Fibroblast of skin of left quadriceps (primary cell): ENCODE measurements around the gene PPP1R15B.
A peak's percentile ranks its signal among the peaks of the same experiment; 100 is the strongest.

ENCODE experiments used
- DNase-seq, 2 experiments: peaks; one replicate each; pipeline ENCODE4 v3.0.0-alpha.2; 2013; ENCODE audit warnings: low read depth in 2 of 2

PPP1R15B gene

DNA sequence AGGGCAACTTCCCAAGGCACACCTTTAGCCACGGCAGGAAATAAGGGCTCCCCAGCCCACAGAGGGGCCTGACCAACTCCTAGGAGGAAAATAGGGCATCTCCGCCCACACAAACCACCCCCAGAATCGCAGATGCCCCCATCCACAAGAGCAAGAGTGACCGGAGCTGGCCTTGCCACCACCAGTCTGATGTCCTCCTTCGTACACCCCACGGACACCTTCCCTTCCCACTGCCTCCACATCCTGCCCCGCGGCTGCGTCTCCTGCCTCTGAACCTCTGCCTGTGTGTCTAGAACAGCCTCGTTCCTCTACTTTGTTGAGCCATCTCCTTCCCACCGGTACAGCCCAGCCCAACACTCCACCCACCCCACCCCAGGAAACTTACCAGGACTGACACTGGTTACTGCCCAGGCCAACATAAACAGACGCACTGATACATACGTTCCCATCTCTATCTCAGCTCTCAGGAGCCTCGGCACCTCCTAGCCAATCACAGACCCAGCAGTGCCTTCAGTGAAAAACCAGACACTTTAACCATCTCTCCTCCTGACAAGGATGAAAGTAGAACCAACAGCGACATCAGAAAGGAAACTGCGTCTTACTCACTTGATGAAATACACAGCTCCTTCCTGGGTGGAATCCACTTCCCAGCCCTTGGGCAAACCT is 44.3 kb downstream of the PPP1R15B start:
- no peak for DNase-seq

DNA sequence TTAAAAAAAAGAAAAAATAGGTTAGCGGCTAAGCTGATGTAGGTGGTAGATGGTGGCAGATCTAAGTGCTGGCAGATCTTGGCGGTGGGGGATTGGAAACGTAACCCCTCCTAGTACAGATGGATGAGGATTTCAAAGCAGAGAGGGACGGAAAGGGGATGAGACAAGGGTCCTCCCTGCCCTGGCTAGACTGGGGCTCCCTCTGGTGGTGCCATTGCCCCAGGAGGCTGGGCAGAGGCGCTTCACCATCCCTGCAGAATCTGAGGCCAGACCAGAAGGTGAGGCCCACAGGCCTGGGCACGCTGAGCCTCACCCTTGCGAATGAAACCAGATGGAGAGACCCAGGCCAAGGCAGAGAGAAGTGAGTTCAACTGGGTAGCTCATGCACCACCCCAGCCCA is 44.9 kb downstream of the PPP1R15B start:
- no peak for DNase-seq

DNA sequence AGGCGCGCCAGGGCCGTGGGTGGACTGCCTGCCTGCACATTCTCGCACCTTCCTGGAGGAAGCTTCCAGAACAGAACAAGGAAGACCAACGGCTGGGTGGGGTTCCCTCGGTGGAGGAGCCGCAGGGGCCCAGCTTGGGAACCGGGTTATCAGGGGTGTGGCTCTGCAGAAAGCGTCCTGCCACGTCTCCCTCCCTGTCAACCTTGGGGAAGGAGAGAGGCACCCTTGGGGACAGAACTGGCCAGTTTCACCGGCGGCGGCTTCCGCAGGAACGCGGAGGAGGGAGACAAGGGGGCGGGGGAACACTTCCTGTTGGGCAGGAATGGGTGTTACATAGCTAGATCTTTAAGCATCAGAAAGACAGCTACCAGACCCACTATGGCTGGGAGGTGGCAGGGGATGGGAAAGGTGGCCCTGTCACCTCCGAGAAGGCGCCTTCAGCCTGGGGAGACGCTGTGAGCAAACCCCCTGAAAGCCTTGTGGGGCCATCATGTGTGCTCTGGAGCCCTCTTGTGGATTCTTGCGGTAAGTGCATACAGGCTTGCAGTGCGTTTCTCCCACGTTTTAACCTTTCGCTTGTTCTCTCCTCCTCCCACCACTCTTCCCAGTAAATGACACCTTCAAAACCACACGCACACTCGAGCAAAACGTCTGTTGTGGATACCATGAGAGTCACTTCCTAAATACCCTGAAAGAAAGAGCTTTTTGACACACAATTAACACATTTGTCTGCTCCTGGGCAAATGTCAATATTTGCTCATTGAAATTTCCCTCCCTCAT is 48.1 kb downstream of the PPP1R15B start:
- peak in 1 of 2 experiments; percentile 37 for DNase-seq

DNA sequence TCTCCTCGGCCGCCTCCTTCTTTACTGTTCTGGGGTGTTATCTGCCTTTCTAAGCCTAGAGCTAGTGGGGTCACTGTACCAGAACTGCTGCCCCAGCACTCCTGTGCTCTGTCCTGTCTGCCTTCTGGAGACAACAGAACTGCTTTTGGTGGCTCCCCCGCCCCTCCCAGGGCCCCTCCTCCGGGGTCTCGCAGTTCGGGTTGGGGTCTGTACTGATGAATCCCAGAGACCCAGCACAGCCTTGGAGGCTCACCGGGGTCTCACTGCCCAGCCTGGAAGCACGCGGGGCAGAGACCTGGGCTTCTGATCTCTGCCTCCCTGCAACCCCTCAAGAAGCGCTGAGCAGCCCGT is 48.7 kb downstream of the PPP1R15B start:
- no peak for DNase-seq

DNA sequence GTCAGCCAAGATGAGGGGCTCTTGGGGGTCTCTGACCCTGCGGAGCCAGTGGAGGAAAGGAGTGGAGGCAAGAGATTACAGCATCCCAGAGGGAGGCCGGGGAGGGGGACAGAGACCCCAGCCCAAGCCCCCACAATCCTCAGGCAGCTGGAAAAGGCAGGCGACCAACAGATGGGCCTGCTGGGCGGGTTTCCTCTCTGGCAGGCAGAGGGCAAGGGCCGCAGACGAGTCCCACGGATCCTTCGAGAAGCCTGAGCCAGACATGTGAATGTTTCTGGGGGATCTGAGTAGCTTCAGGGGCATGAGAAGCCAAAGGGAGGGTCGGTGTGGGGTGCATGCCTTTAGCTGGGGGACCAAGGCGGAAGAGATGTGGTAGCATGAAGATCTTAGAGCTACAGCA is 49.8 kb downstream of the PPP1R15B start:
- no peak for DNase-seq

DNA sequence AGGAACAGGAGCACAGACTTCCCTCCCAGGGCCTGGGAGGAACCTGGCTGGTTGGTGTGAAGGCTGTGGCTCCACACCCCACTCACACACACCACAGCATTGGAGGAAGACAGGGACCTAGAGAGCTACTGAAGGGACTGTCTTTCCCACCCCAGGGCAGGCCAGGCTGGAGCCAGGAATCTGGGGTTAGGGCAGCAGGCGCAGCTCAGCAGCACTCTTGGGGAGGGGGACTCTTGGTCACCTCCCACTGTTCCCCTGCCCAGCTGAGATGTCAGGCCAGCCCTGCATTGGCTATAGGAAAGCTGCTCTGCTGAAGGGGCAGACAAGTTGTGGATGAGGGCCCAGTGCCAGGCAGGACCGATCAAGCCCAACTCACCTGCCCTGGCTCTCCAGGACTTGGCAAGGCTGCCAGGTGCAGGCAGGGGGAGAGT is 50.3 kb downstream of the PPP1R15B start:
- DNase-seq, result no peak

DNA sequence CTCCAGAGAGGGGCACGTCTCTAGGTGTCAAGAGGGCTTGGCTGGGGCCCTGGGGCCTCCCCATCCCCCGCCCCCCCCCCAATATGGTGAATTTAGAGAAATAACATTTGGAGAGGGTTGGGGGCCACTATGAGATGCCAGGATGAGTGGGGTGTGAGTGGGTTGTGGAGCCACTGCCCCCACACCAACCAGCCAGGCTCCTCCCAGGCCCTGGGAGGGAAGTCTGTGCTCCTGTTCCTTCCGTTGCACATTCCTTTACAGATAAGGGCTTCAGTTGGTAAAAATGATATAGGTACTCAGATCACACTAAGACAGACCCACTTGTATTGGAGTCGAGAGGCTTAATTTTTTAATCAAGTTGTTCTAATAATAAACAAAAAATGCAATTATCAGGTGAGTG is 51.3 kb downstream of the PPP1R15B start:
- no peak for DNase-seq

DNA sequence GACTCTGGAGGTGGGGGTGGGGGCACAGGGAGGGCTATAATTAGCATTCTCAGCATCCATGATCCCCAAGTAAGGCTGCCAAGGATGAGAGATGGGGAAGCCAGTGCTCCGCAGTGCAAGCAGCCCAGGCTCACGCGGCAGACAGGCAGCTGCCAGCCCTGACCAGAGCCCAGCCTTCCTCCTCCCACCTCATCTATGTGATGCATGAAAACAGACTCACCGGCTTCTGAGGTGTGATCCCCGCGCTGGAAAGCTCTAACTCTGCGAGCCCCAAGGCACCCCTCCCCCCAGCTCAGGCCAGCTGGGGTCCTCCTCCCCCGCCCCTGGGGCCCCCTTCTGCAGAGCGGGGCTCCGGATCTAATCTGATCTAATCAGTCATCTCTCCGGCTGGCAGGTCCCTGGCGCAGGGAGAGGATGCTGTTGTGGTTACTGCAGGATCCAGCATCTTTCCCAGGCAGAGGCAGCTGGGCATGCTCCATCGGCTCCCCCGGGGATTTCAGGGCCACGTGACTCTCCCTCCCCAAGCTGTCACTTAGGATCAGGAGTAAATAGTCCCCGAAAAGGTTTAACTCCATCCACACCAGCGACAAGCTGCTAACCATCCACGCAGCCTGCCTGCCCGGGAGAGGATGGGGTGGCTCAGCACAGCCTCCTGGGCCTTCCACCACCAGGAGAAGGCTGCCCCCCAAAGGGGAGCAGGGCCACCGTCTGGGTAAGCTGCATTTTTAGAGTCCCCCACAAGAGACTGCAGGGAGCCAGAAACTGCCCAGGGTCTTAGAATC is 52.0 kb downstream of the PPP1R15B start, which contains the start of gene PLEKHA6:
PLEKHA6 (minus strand) TSS at position 456 of the 782 bp plus-strand sequence. CDS start 86,202 bp downstream, outside the sequence.
- peak; percentile 26 to 29 for DNase-seq

DNA sequence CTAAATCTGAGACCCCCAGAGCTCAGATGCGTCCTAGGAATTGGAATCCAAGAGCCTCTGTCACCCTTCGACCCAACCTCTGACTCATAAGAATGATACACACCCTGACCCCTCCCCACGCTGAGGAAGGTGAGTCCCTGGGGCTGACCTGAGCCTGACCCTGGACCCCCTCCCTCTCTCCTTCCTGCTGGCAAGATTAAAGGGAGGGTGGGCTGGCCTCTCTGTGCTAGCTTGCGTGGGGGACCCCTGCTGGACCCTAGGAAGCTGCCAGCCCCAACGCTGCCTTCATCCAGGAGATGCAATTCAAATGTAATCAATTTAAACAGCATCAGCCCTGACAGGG is 52.5 kb downstream of the PPP1R15B start:
- no peak for DNase-seq

DNA sequence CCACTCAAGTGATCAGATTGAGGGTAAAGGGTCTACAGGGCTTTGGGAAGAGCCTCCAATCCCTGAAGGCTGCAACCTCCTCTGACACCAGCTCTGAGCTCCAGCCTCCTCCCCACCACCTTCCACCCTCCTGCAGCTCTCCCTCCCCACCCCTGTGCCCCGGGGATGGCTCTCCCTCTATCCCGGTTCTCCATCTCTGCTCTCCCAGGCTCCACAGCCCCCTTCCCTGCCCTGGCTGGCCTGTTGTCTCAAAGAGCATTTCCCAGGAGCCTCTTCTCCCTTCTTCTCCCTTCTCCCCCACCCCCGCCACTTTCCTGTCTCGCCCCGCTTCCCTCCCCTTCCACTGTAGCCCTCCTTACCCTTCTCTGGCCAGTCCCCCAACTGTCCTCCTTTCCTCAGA is 53.0 kb downstream of the PPP1R15B start:
- DNase-seq, result no peak

DNA sequence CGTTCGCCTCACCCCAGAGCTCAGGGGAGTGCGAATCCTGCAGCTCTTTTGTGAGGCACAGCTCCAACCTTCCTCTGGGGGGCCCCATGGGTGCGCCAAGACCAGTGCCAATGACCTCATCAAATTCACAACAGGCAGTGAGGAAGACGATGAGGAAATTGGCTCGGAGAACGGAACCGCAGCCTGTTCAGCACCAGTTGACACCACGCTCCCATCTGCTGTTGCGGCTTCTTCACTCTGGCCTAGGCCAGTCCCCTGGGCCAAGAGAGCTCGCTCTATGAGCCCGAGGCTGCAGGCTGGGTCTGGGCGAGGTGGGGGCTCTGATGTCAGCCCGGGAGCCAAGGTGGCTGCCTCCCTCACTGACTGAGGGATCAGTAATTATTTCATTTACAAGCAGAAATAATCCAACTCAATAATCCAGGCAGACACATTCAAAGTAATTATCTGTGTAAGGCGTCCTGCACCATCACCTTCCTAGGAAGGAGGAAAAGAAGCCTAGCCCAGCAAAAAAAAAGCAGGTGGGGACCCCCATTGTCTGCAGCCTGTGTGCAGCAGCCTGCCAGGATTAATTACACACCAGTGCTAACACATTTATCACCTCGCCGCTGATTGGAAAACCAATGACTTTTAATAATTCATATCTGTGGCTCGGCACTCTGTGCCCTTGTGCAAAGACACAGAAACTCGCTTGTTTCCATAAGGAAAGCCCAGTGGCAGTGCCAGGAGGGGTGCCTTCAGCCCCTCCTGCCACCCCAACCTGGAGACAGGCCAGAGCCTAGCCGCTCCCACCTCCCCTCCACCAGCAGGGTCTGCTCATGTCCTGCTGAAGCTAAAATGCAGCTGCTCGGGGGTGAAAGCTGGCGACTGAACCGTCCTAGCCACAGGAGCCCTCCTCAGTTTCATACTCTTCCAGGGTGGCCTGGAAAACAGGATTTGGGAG is 53.8 kb downstream of the PPP1R15B start:
- no peak for DNase-seq

DNA sequence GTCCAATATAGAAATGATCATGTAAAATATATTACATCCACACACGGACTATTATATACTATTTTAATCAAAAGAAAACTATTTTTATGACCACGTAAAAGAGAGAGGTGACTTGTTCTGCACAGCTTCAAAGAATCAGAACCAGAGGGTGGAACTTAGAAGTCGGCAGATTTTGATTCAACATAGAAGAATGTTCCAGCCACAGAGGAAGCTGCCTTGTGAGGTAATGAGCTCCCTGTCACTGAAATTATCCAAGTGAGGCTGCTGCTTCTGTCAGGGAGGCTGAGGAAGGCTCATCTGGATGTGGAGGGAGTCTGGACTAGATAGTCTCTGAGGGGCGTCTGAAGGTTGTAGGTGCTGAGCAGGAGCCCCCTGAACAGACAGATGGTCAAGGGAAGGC is 54.6 kb downstream of the PPP1R15B start:
- no peak for DNase-seq

DNA sequence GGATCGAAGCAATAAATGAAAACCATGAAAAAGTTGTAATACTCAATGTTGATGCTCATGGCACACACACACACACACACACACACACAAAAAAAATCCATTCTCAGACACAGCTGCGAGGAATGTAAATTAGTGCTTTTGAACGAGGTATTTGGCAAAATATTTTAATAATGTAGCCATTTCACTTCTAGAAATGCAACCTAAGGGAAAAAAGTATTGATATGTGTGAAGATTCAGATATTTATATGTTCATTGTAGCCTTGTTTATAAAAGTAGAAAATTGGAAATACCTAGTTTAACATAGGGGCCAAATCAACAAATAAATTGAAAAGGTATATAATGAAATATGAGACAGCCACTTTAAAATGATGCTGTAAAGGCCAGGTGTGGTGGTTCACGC is 55.7 kb downstream of the PPP1R15B start:
- DNase-seq, result no peak

DNA sequence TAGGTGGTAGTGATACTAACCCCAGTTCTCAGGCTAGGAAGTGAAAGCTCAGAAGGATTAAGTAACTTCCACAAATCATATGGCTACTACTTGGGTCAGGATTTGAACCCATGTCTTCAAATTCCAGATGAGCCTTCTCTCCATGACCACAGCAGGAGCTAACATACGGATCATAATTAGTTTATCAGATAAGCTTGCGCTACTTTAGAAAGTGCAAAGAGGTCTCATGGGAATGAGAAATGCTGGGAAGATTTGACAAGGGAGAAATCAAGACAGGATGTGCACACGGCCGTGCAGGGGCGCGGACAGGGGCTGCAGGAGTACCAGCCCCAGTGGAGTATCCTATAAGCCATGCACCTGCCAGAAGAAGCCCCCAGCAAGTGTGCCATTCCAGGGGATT is 57.0 kb downstream of the PPP1R15B start:
- no peak for DNase-seq
